GM12873 (cell line): ENCODE measurements around the gene SEL1L3.

Experiments used
- CTCF ChIP-seq: IDR thresholded peaks from 2 replicates; pipeline ENCODE4 v1.5.1; 2012; ENCODE audit warnings: low read depth, mild to moderate bottlenecking, moderate library complexity, low read length, control low read depth; ENCODE audit not compliant: insufficient read depth; ENCODE audit errors: missing control alignments

Gene SEL1L3

GRCh38 chr4:25703731-25704388 lies 158.9 kb downstream of the SEL1L3 start:
- no peak for TF ChIP-seq CTCF

GRCh38 chr4:25702848-25703247 lies 159.9 kb downstream of the SEL1L3 start:
- no peak for TF ChIP-seq CTCF

DNA sequence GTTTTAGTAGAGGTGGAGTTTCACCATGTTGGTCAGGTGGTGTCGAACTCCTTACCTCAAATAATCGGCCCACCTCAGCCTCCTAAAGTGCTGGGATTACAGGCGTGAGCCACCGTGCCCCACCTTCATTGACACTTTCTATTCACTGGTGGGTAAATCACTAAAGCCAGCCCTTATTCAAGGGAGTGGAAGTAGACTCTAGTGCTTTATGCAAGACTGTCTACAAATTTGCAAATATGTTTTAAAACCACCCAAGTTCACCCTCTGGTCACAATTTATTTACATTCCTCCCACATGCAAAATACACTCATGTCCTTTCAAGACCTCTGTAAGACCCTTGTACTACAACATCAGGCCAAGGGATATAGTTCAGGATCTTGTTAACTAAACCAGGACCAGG lies 162.1 kb downstream of the SEL1L3 start:
- TF ChIP-seq CTCF = no peak

- TF ChIP-seq CTCF = no peak
Measured at GRCh38 chr4:25697516-25697915, 165.3 kb downstream of the SEL1L3 start.
